Measurements from ENCODE around the gene FGFR2. TPM values are rescaled to one million over a fixed set of nuclear protein-coding genes. Genes with fewer than 3 reads are reported as not detected.

The FGFR2 gene
- total RNA-seq, 2 donors from 2014 or later, result 56.0 to 78.1 TPM

DNA sequence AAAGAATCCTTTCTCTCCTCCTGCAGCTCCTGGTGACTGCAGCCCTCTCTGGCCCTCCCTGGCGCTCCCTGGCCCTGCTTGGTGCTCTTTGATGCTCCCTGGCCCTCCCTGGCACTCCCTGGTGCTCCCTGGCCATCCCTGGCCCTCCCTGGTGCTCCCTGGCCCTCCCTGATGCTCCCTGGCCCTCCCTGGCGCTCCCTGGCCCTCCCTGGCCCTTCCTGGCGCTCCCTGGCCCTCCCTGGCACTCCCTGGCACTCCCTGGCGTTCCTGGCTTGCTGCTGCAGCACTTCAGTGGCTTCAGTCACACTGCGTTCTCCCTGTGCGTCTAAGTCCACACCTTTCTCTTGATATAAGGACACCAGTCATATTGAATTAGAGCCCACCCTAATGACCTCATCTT is 15.2 kb upstream of the FGFR2 start:
- H3K4me3 ChIP-seq, result no peak overlapping the region
- H3K27me3 ChIP-seq, result no peaks in the 10 kb centered on the region
- peaks cover 6% of the 10 kb centered on the region for H3K4me1 ChIP-seq
- TF ChIP-seq POLR2A (IDR thresholded peaks at IDR 0.05) (no peak), CTCF (IDR thresholded peaks at IDR 0.05) (no peak)
- H3K27ac ChIP-seq, result no peak overlapping the region
- ATAC-seq (no peak), DNase-seq (no peak)
- H3K36me3 ChIP-seq (replicated peaks in 1 of 2; ENCODE audit: insufficient read depth in 1 of 2, low read depth in 2 of 2), result no peaks in the 10 kb centered on the region
- no peaks in the 10 kb centered on the region for H3K9me3 ChIP-seq
- WGBS, 2 donors, result 75 to 76% methylated on average over 6 of the region's 6 CpGs
- intact Hi-C loops (cut with DNase I), result loop anchor here (5.0 kb wide), 1 partner anchor 661 kb away; no protein-coding TSS in a partner anchor

GRCh38 chr10:121611393-121612159 is 13.3 kb upstream of the FGFR2 start:
- intact Hi-C loops (cut with DNase I), result loop anchor here (5.0 kb wide), 1 partner anchor 659 kb away; no protein-coding TSS in a partner anchor

GRCh38 chr10:121610798-121611323 is 12.6 kb upstream of the FGFR2 start:
- TF ChIP-seq POLR2A (IDR thresholded peaks at IDR 0.05) (no peak), CTCF (IDR thresholded peaks at IDR 0.05) (no peak)
- no peaks in the 10 kb centered on the region for H3K27me3 ChIP-seq
- WGBS, 2 donors, result 77 to 80% methylated on average over 7 of the region's 7 CpGs
- no peaks in the 10 kb centered on the region for H3K36me3 ChIP-seq (replicated peaks in 1 of 2; ENCODE audit: insufficient read depth in 1 of 2, low read depth in 2 of 2)
- H3K27ac ChIP-seq, result no peak overlapping the region
- H3K9me3 ChIP-seq, result no peaks in the 10 kb centered on the region
- H3K4me3 ChIP-seq, result no peak overlapping the region
- ATAC-seq (no peak), DNase-seq (no peak)
- intact Hi-C loops (cut with DNase I), result loop anchor here (5.0 kb wide), 1 partner anchor 659 kb away; no protein-coding TSS in a partner anchor
- peaks cover 8% of the 10 kb centered on the region for H3K4me1 ChIP-seq

More at GRCh38 chr10:121611393-121612159, 13.3 kb upstream of the FGFR2 start:
- peaks cover 8% of the 10 kb centered on the region for H3K4me1 ChIP-seq
- 70 to 77% methylated on average over 5 to 12 of the region's 12 CpGs for WGBS, 2 donors
- no peaks in the 10 kb centered on the region for H3K36me3 ChIP-seq (replicated peaks in 1 of 2; ENCODE audit: insufficient read depth in 1 of 2, low read depth in 2 of 2)
- H3K4me3 ChIP-seq, result no peak overlapping the region
- TF ChIP-seq POLR2A (IDR thresholded peaks at IDR 0.05) (no peak), CTCF (IDR thresholded peaks at IDR 0.05) (no peak)
- no peak for ATAC-seq
- H3K9me3 ChIP-seq, result no peaks in the 10 kb centered on the region
- no peak overlapping the region for H3K27ac ChIP-seq
- H3K27me3 ChIP-seq, result no peaks in the 10 kb centered on the region
- DNase-seq, result no peak

- no peak for TF ChIP-seq POLR2A (IDR thresholded peaks at IDR 0.05)
- no peak for TF ChIP-seq CTCF (IDR thresholded peaks at IDR 0.05)
- ATAC-seq (no peak), DNase-seq (no peak)
- no peak overlapping the region for H3K27ac ChIP-seq
- no peaks in the 10 kb centered on the region for H3K9me3 ChIP-seq
- H3K36me3 ChIP-seq (replicated peaks in 1 of 2; ENCODE audit: insufficient read depth in 1 of 2, low read depth in 2 of 2), result no peaks in the 10 kb centered on the region
- no peak overlapping the region for H3K4me3 ChIP-seq
- intact Hi-C loops (cut with DNase I), result loop anchor here (5.0 kb wide), 1 partner anchor 657 kb away; no protein-coding TSS in a partner anchor
- H3K4me1 ChIP-seq, result peaks cover 8% of the 10 kb centered on the region
- WGBS, 2 donors, result 71 to 74% methylated on average over 13 to 17 of the region's 17 CpGs
- no peaks in the 10 kb centered on the region for H3K27me3 ChIP-seq
Observed at GRCh38 chr10:121609426-121610380, 11.5 kb upstream of the FGFR2 start.
